ENCODE measurements around the gene DAAM1. TPM values are rescaled to one million over a fixed set of nuclear protein-coding genes. Genes with fewer than 3 reads are reported as not detected.

DAAM1 gene
- total RNA-seq, 1 donor from 2014 or later = 64.3 TPM

- DNase-seq (ENCODE audit: extremely low spot score, unreplicated experiment) = no peak
- no peak for TF ChIP-seq CTCF (conservative IDR thresholded peaks at IDR 0.05)
- Mint-ChIP-seq H3K4me3 (no peak overlapping the region), H3K36me3 (peaks cover 19% of the 10 kb centered on the region), H3K27me3 (no peaks in the 10 kb centered on the region), H3K4me1 (ENCODE audit: unreplicated experiment) (peaks cover 42% of the 10 kb centered on the region), H3K27ac (no peak overlapping the region), H3K9me3 (no peaks in the 10 kb centered on the region)
These were observed 7.4 kb downstream of the DAAM1 start for GRCh38 chr14:59195912-59196311.

- Mint-ChIP-seq H3K4me3 (no peak overlapping the region), H3K27me3 (no peaks in the 10 kb centered on the region), H3K9me3 (no peaks in the 10 kb centered on the region), H3K36me3 (peaks cover 20% of the 10 kb centered on the region), H3K4me1 (ENCODE audit: unreplicated experiment) (peaks cover 27% of the 10 kb centered on the region), H3K27ac (no peak overlapping the region)
- TF ChIP-seq CTCF (conservative IDR thresholded peaks at IDR 0.05) = no peak
- no peak for DNase-seq (ENCODE audit: extremely low spot score, unreplicated experiment)
These were observed 9.3 kb downstream of the DAAM1 start for GRCh38 chr14:59197695-59198262.

GRCh38 chr14:59199205-59199604 lies 10.7 kb downstream of the DAAM1 start:
- Mint-ChIP-seq H3K27me3 (no peaks in the 10 kb centered on the region), H3K4me1 (ENCODE audit: unreplicated experiment) (peaks cover 18% of the 10 kb centered on the region), H3K9me3 (no peaks in the 10 kb centered on the region), H3K36me3 (peaks cover 17% of the 10 kb centered on the region), H3K4me3 (no peak overlapping the region), H3K27ac (no peak overlapping the region)
- TF ChIP-seq CTCF (conservative IDR thresholded peaks at IDR 0.05) = peak; percentile 47
- no peak for DNase-seq (ENCODE audit: extremely low spot score, unreplicated experiment)

GRCh38 chr14:59199614-59200013 lies 11.1 kb downstream of the DAAM1 start:
- Mint-ChIP-seq H3K36me3 (peaks cover 17% of the 10 kb centered on the region), H3K27ac (no peak overlapping the region), H3K9me3 (no peaks in the 10 kb centered on the region), H3K4me3 (no peak overlapping the region), H3K4me1 (ENCODE audit: unreplicated experiment) (peaks cover 14% of the 10 kb centered on the region), H3K27me3 (no peaks in the 10 kb centered on the region)
- no peak for DNase-seq (ENCODE audit: extremely low spot score, unreplicated experiment)
- TF ChIP-seq CTCF (conservative IDR thresholded peaks at IDR 0.05) = peak; percentile 9

- DNase-seq (ENCODE audit: extremely low spot score, unreplicated experiment) = no peak
- no peak overlapping the region for H3K27ac Mint-ChIP-seq
These were observed 11.7 kb downstream of the DAAM1 start for GRCh38 chr14:59200195-59200594.

More at GRCh38 chr14:59200195-59200594, 11.7 kb downstream of the DAAM1 start:
- H3K4me1 Mint-ChIP-seq (ENCODE audit: unreplicated experiment) = peaks cover 12% of the 10 kb centered on the region
- peaks cover 20% of the 10 kb centered on the region for H3K36me3 Mint-ChIP-seq
- H3K4me3 Mint-ChIP-seq = no peak overlapping the region
- no peaks in the 10 kb centered on the region for H3K9me3 Mint-ChIP-seq
- H3K27me3 Mint-ChIP-seq = no peaks in the 10 kb centered on the region
- no peak for TF ChIP-seq CTCF (conservative IDR thresholded peaks at IDR 0.05)
